H9 (cell line): ENCODE measurements around the gene TBX15. TPM values are rescaled to one million over a fixed set of nuclear protein-coding genes. Genes with fewer than 3 reads are reported as not detected.

Source experiments
- DNase-seq: peaks from one replicate; pipeline ENCODE4 v3.0.0-alpha.2; 2017
- H2AFZ ChIP-seq: one replicate; pipeline ENCODE4 v1.6.1; 2013; ENCODE audit warnings: mild to moderate bottlenecking, low read length, control low read depth, moderate library complexity
- H2AK5ac ChIP-seq: 2 replicates; pipeline ENCODE4 v1.6.1; 2013; ENCODE audit warnings: low read length, control low read depth, mixed read lengths; ENCODE audit not compliant: insufficient read length
- H2BK120ac ChIP-seq: one replicate; pipeline ENCODE4 v1.6.1; 2013; ENCODE audit warnings: low read depth, mild to moderate bottlenecking, low read length, control low read depth, inconsistent platforms; ENCODE audit not compliant: poor library complexity, severe bottlenecking
- H2BK12ac ChIP-seq: 2 replicates; pipeline ENCODE4 v1.6.1; 2013; ENCODE audit warnings: low read length, control low read depth, mixed read lengths, low read depth; ENCODE audit not compliant: insufficient read length
- H2BK15ac ChIP-seq: 2 replicates; pipeline ENCODE4 v1.6.1; 2013; ENCODE audit warnings: low read depth, low read length, control low read depth
- H2BK20ac ChIP-seq: one replicate; pipeline ENCODE4 v1.6.1; 2013; ENCODE audit warnings: low read depth, mild to moderate bottlenecking, low read length, control low read depth, inconsistent platforms; ENCODE audit not compliant: poor library complexity, severe bottlenecking
- H2BK5ac ChIP-seq: 2 replicates; pipeline ENCODE4 v1.6.1; 2013; ENCODE audit warnings: low read length, control low read depth, mixed read lengths; ENCODE audit not compliant: insufficient read length
- H3K14ac ChIP-seq: 2 replicates; pipeline ENCODE4 v1.6.1; 2013; ENCODE audit warnings: low read length, control low read depth; ENCODE audit not compliant: insufficient read depth
- H3K18ac ChIP-seq: 2 replicates; pipeline ENCODE4 v1.6.1; 2013; ENCODE audit warnings: low read depth, mild to moderate bottlenecking, mixed read lengths, low read length, control low read depth; ENCODE audit not compliant: insufficient read length
- H3K23ac ChIP-seq: 2 replicates; pipeline ENCODE4 v1.6.1; 2013; ENCODE audit warnings: low read length, control low read depth, mixed read lengths, low read depth; ENCODE audit not compliant: insufficient read length
- H3K23me2 ChIP-seq: 2 replicates; pipeline ENCODE4 v1.6.1; 2013; ENCODE audit warnings: low read depth, mild to moderate bottlenecking, mixed read lengths, low read length, control low read depth; ENCODE audit not compliant: insufficient read length, poor library complexity, severe bottlenecking
- H3K27ac ChIP-seq: 2 replicates; pipeline ENCODE4 v1.5.1; 2013; ENCODE audit warnings: low read length, control low read depth, mixed read lengths, low read depth; ENCODE audit not compliant: insufficient read length
- H3K27me3 ChIP-seq: 2 replicates; pipeline ENCODE4 v1.6.1; 2013; ENCODE audit warnings: low read length, control low read depth, inconsistent platforms; ENCODE audit not compliant: insufficient read depth
- H3K4ac ChIP-seq: 2 replicates; pipeline ENCODE4 v1.6.1; 2013; ENCODE audit warnings: low read depth, mild to moderate bottlenecking, control low read depth, inconsistent platforms, low read length, moderate library complexity
- H3K4me1 ChIP-seq: 2 replicates; pipeline ENCODE4 v1.6.1; 2013; ENCODE audit warnings: low read length, control low read depth, inconsistent platforms; ENCODE audit not compliant: insufficient read depth
- H3K4me2 ChIP-seq: 2 replicates; pipeline ENCODE4 v1.6.1; 2013; ENCODE audit warnings: low read length, control low read depth, mixed read lengths; ENCODE audit not compliant: insufficient read length, insufficient read depth
- H3K56ac ChIP-seq: 2 replicates; pipeline ENCODE4 v1.6.1; 2013; ENCODE audit warnings: low read depth, mild to moderate bottlenecking, mixed read lengths, low read length, control low read depth; ENCODE audit not compliant: insufficient read length
- H3K79me1 ChIP-seq: 2 replicates; pipeline ENCODE4 v1.6.1; 2013; ENCODE audit warnings: low read depth, mild to moderate bottlenecking, moderate library complexity, low read length, control low read depth, inconsistent platforms; ENCODE audit not compliant: insufficient read depth, poor library complexity, severe bottlenecking
- H3K79me2 ChIP-seq: 2 replicates; pipeline ENCODE4 v1.6.1; 2013; ENCODE audit warnings: low read length, control low read depth, inconsistent platforms; ENCODE audit not compliant: insufficient read depth
- H3K9ac ChIP-seq: 2 replicates; pipeline ENCODE4 v1.6.1; 2013; ENCODE audit warnings: low read length, control low read depth, mixed read lengths; ENCODE audit not compliant: insufficient read length; ENCODE audit errors: extremely low read depth
- H3K9me3 ChIP-seq: one replicate; pipeline ENCODE4 v1.6.1; 2013; ENCODE audit warnings: low read depth, low read length, inconsistent platforms; ENCODE audit not compliant: control insufficient read depth
- H3T11ph ChIP-seq: one replicate; pipeline ENCODE4 v1.6.1; 2013; ENCODE audit warnings: mild to moderate bottlenecking, low read length, control low read depth, inconsistent platforms
- H4K20me1 ChIP-seq: one replicate; pipeline ENCODE4 v1.6.1; 2013; ENCODE audit not compliant: control insufficient read depth, insufficient read length, insufficient read depth
- H4K5ac ChIP-seq: 2 replicates; pipeline ENCODE4 v1.6.1; 2013; ENCODE audit warnings: low read depth, mild to moderate bottlenecking, mixed read lengths, low read length, control low read depth; ENCODE audit not compliant: insufficient read length
- H4K8ac ChIP-seq: replicated peaks from 2 replicates; pipeline ENCODE4 v1.6.1; 2013; ENCODE audit warnings: low read length, control low read depth, mixed read lengths, low read depth; ENCODE audit not compliant: insufficient read length
- H4K91ac ChIP-seq: 2 replicates; pipeline ENCODE4 v1.6.1; 2013; ENCODE audit warnings: low read depth, mild to moderate bottlenecking, moderate library complexity, mixed read lengths, low read length, control low read depth; ENCODE audit not compliant: insufficient read length
- H3K27ac Mint-ChIP-seq, 3 experiments: 2 replicates in 2 of 3; 3 replicates in 1 of 3; pipeline ENCODE4 v1.8.0; 2020 to 2021; ENCODE audit warnings: mixed read lengths in 3 of 3, mild to moderate bottlenecking in 1 of 3, moderate library complexity in 1 of 3
- H3K27me3 Mint-ChIP-seq: 2 replicates; pipeline ENCODE4 v1.8.0; 2021; ENCODE audit warnings: low read depth, mild to moderate bottlenecking, moderate library complexity, mixed read lengths
- H3K36me3 Mint-ChIP-seq, 3 experiments: 2 replicates in 2 of 3; 3 replicates in 1 of 3; pipeline ENCODE4 v1.8.0; 2020 to 2021; ENCODE audit warnings: low read depth in 3 of 3, mixed read lengths in 3 of 3; ENCODE audit not compliant: insufficient read depth in 1 of 3
- H3K4me1 Mint-ChIP-seq, 2 experiments: 2 replicates each; pipeline ENCODE4 v1.8.0; 2020; ENCODE audit warnings: mixed read lengths in 2 of 2
- H3K4me3 Mint-ChIP-seq, 2 experiments: 2 replicates in 1 of 2; 3 replicates in 1 of 2; pipeline ENCODE4 v1.8.0; 2020 to 2021; ENCODE audit warnings: mild to moderate bottlenecking in 2 of 2, mixed read lengths in 2 of 2, moderate library complexity in 1 of 2
- H3K9me3 Mint-ChIP-seq, 2 experiments: 2 replicates in 1 of 2; 3 replicates in 1 of 2; pipeline ENCODE4 v1.8.0; 2020; ENCODE audit warnings: mild to moderate bottlenecking in 2 of 2, mixed read lengths in 2 of 2, moderate library complexity in 1 of 2
- total RNA-seq: library from RNA; stranded (reverse); gene quantifications from 2 replicates; pipeline ENCODE4 v1.2.1, GENCODE V29; 2021
- TF ChIP-seq, protein P1 (sequence below): fragments of 200-600 bp; sonication (generic); conservative IDR thresholded peaks from 3 replicates; pipeline ENCODE4 v1.8.0; 2021; ENCODE audit warnings: antibody characterized with exemption, mild to moderate bottlenecking

The TBX15 gene
- total RNA-seq, 1 experiment from 2014 or later = 0.07 TPM

DNA sequence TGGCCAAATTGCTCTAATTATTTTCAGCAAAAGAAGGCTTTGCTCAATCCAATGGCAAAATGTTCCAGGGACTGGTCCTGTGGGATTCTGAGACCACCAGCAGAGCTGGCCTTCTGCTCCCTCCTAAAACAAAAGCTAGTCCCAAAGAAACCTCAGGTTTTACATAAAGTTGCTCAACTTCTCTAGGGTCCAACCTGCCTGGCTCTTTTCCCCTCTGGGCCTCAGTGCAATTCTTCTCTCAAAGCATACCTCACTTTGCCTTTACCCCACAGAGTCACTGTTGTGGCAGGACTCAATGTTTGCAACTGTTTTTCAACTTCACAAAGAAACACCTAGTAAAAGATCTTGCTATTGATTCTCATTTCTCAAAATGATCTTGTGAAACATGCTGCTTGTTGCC, 39.8 kb downstream of the TBX15 start:
- Mint-ChIP-seq H3K27ac (no peak overlapping the region), H3K27me3 (peaks cover 2% of the 10 kb centered on the region; the same call in 1 of the 2 replicates), H3K9me3 (peaks cover 2 to 4% of the 10 kb centered on the region in 2 experiments; a peak in 3 of 5 replicates), H3K4me3 (no peak overlapping the region), H3K4me1 (0 out of 4 replicates have a peak, but pooled peaks cover 2% of the 10 kb centered on the region in 2 experiments), H3K36me3 (peaks cover 0 to 7% (median 0%) of the 10 kb centered on the region in 3 experiments; a peak in 2 of 7 replicates)
- H4K91ac ChIP-seq = no peak overlapping the region
- H2AFZ ChIP-seq = no peak overlapping the region
- H3K9me3 ChIP-seq = no peaks in the 10 kb centered on the region
- H4K20me1 ChIP-seq = no peaks in the 10 kb centered on the region
- H3T11ph ChIP-seq = no peak overlapping the region
- H3K27ac ChIP-seq = no peak overlapping the region
- no peaks in the 10 kb centered on the region for H3K79me2 ChIP-seq
- no peak overlapping the region for H2BK20ac ChIP-seq
- H2BK5ac ChIP-seq = no peak overlapping the region
- H3K9ac ChIP-seq = no peak overlapping the region
- no peak overlapping the region for H2BK120ac ChIP-seq
- no peak overlapping the region for H3K18ac ChIP-seq
- H2BK15ac ChIP-seq = no peak overlapping the region
- no peak overlapping the region for H4K8ac ChIP-seq
- H4K5ac ChIP-seq = no peak overlapping the region
- H3K27me3 ChIP-seq = no peaks in the 10 kb centered on the region
- no peak overlapping the region for H3K4ac ChIP-seq
- H2BK12ac ChIP-seq = no peak overlapping the region
- no peak overlapping the region for H3K4me2 ChIP-seq
- DNase-seq = no peak
- no peak overlapping the region for H2AK5ac ChIP-seq
- no peak overlapping the region for H3K14ac ChIP-seq
- no peaks in the 10 kb centered on the region for H3K23me2 ChIP-seq
- H3K56ac ChIP-seq = no peak overlapping the region
- no peak overlapping the region for H3K23ac ChIP-seq
- TF ChIP-seq, protein P1, sequence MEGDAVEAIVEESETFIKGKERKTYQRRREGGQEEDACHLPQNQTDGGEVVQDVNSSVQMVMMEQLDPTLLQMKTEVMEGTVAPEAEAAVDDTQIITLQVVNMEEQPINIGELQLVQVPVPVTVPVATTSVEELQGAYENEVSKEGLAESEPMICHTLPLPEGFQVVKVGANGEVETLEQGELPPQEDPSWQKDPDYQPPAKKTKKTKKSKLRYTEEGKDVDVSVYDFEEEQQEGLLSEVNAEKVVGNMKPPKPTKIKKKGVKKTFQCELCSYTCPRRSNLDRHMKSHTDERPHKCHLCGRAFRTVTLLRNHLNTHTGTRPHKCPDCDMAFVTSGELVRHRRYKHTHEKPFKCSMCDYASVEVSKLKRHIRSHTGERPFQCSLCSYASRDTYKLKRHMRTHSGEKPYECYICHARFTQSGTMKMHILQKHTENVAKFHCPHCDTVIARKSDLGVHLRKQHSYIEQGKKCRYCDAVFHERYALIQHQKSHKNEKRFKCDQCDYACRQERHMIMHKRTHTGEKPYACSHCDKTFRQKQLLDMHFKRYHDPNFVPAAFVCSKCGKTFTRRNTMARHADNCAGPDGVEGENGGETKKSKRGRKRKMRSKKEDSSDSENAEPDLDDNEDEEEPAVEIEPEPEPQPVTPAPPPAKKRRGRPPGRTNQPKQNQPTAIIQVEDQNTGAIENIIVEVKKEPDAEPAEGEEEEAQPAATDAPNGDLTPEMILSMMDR = no peak
- no peaks in the 10 kb centered on the region for H3K79me1 ChIP-seq
- H3K4me1 ChIP-seq = no peaks in the 10 kb centered on the region
